C1 segment of cervical spinal cord (tissue), 14 donors: Measurements from ENCODE around the gene NPR2.

Experiments used
- DNase-seq, 14 donors: peaks; one replicate each; lab custom pipeline; 2025; lab: John Stamatoyannopoulos, UW

NPR2 gene

GRCh38 chr9:35763803-35764202 lies 27.6 kb upstream of the NPR2 start:
- no peak for DNase-seq

- no peak for DNase-seq
Measured at GRCh38 chr9:35766997-35767396, 24.4 kb upstream of the NPR2 start.

- DNase-seq, result no peak
Measured at GRCh38 chr9:35767458-35767857, 23.9 kb upstream of the NPR2 start.

GRCh38 chr9:35769763-35770162 lies 21.6 kb upstream of the NPR2 start:
- no peak for DNase-seq

GRCh38 chr9:35771075-35771433 lies 20.3 kb upstream of the NPR2 start:
- DNase-seq, result peak in 1 of 14 donors; percentile 94

- peak in 1 of 14 donors; percentile 60 for DNase-seq
Measured at GRCh38 chr9:35771534-35771933, 19.9 kb upstream of the NPR2 start.

- DNase-seq, result no peak
Measured at GRCh38 chr9:35771943-35772342, 19.4 kb upstream of the NPR2 start.

GRCh38 chr9:35774907-35775635 lies 16.3 kb upstream of the NPR2 start:
- peak in 4 of 14 donors; percentile 9 to 51 (median 24) for DNase-seq

GRCh38 chr9:35776018-35776417 lies 15.4 kb upstream of the NPR2 start:
- no peak for DNase-seq

GRCh38 chr9:35778496-35778895 lies 12.9 kb upstream of the NPR2 start:
- no peak for DNase-seq

GRCh38 chr9:35781066-35781465 lies 10.3 kb upstream of the NPR2 start:
- DNase-seq, result no peak

GRCh38 chr9:35783418-35783817 lies 8.0 kb upstream of the NPR2 start:
- DNase-seq, result no peak

GRCh38 chr9:35789541-35789940 lies 1.9 kb upstream of the NPR2 start:
- DNase-seq, result no peak

GRCh38 chr9:35790025-35790384 lies 1.4 kb upstream of the NPR2 start:
- DNase-seq, result no peak

- DNase-seq, result peak in 11 of 14 donors; percentile 23 to 78 (median 36)
Measured at GRCh38 chr9:35790385-35791296, 750 bp upstream of the NPR2 start.

- DNase-seq, result peak in 1 of 14 donors; percentile 46
Measured at GRCh38 chr9:35792024-35792813, 828 bp downstream of the NPR2 start.

GRCh38 chr9:35792826-35793225 lies 1.4 kb downstream of the NPR2 start:
- peak in 1 of 14 donors; percentile 43 for DNase-seq

GRCh38 chr9:35793461-35793860 lies 2.1 kb downstream of the NPR2 start:
- no peak for DNase-seq

GRCh38 chr9:35795695-35796094 lies 4.3 kb downstream of the NPR2 start:
- no peak for DNase-seq

- no peak for DNase-seq
Measured at GRCh38 chr9:35797311-35798109, 6.1 kb downstream of the NPR2 start.

- DNase-seq, result no peak
Measured at GRCh38 chr9:35798658-35799374, 7.4 kb downstream of the NPR2 start.
